RCC 7860 (cell line): ENCODE results near the gene BTBD19.
"Not testable (repeated sequence)": the region's sequence is repeated elsewhere in the genome, so short reads cannot be mapped to it uniquely, and the experiment has no call there.

Experiments
- DNase-seq: peaks from one replicate; pipeline ENCODE4 v3.0.0-alpha.2; 2015; ENCODE audit warnings: low spot score
- FAIRE-seq: peaks from 2 replicates; lab custom pipeline; 2012; peaks lifted over from hg19 to GRCh38; lab: Jason Lieb, UNC

Gene BTBD19

GRCh38 chr1:44808063-44808937, at the start of gene BTBD19:
Gene BTBD19 (plus strand): TSS chr1:44808523. CDS start chr1:44808821, 298 bp downstream.
- DNase-seq (peak; percentile 76), FAIRE-seq (no peak)

GRCh38 chr1:44759077-44759476, 49.2 kb upstream of the BTBD19 start:
- DNase-seq (no peak), FAIRE-seq (no peak)

GRCh38 chr1:44760876-44761275, 47.4 kb upstream of the BTBD19 start:
- DNase-seq (no peak), FAIRE-seq (no peak)

GRCh38 chr1:44766421-44766820, 41.9 kb upstream of the BTBD19 start:
- FAIRE-seq, DNase-seq: not testable (repeated sequence)

- DNase-seq (peak; percentile 85), FAIRE-seq (no peak)
Measured at GRCh38 chr1:44775078-44775929, 33.0 kb upstream of the BTBD19 start, which contains the start of gene RPS8. Gene RPS8 (plus strand): TSS chr1:44775540. CDS start chr1:44775597, 57 bp downstream.

GRCh38 chr1:44775930-44776729, 32.2 kb upstream of the BTBD19 start:
- FAIRE-seq (no peak), DNase-seq (peak; percentile 33)

GRCh38 chr1:44776730-44777068, 31.6 kb upstream of the BTBD19 start:
- DNase-seq: no peak
- no peak for FAIRE-seq

- DNase-seq (no peak), FAIRE-seq (no peak)
Measured at GRCh38 chr1:44777547-44777946, 30.8 kb upstream of the BTBD19 start.

GRCh38 chr1:44777969-44778635, 30.2 kb upstream of the BTBD19 start:
- FAIRE-seq (no peak), DNase-seq (no peak)

GRCh38 chr1:44778705-44779576, 29.4 kb upstream of the BTBD19 start:
- FAIRE-seq: no peak
- no peak for DNase-seq

- DNase-seq: no peak
- FAIRE-seq: no peak
Measured at GRCh38 chr1:44780583-44781121, 27.7 kb upstream of the BTBD19 start.

- DNase-seq (no peak), FAIRE-seq (no peak)
Measured at GRCh38 chr1:44783697-44784093, 24.6 kb upstream of the BTBD19 start.

GRCh38 chr1:44784094-44785028, 24.0 kb upstream of the BTBD19 start:
- DNase-seq: no peak

GRCh38 chr1:44785029-44785380, 23.3 kb upstream of the BTBD19 start:
- DNase-seq: no peak
- FAIRE-seq: no peak

More at GRCh38 chr1:44784094-44785028, 24.0 kb upstream of the BTBD19 start:
- FAIRE-seq: no peak

- DNase-seq: no peak
- FAIRE-seq: no peak
Measured at GRCh38 chr1:44785501-44786137, 22.7 kb upstream of the BTBD19 start.

- DNase-seq (no peak), FAIRE-seq (no peak)
Measured at GRCh38 chr1:44786138-44786840, 22.0 kb upstream of the BTBD19 start.

GRCh38 chr1:44786841-44787426, 21.4 kb upstream of the BTBD19 start:
- FAIRE-seq: no peak
- DNase-seq: no peak
